ENCODE results near the gene ABCE1. TPM values are rescaled to one million over a fixed set of nuclear protein-coding genes. Genes with fewer than 3 reads are reported as not detected.
"Not testable (repeated sequence)": the region's sequence is repeated elsewhere in the genome, so short reads cannot be mapped to it uniquely, and the experiment has no call there.

Gene ABCE1
- total RNA-seq, 4 donors from 2014 or later: 35.7 to 78.4 (median 42.5) TPM

- H3K27ac ChIP-seq (replicated peaks in 1 of 4): peak overlapping the region in 1 of 4 donors; percentile 20
- peaks cover 1 to 54% (median 21%) of the 10 kb centered on the region in 4 donors for H3K36me3 ChIP-seq
- intact Hi-C loops (cut with DNase I): no loop called here
- H3K4me1 ChIP-seq: peaks cover 0 to 12% (median 3%) of the 10 kb centered on the region in 4 donors
- H3K27me3 ChIP-seq: no peaks in the 10 kb centered on the region
- WGBS: 56% methylated on average over 5 of the region's 5 CpGs
- TF ChIP-seq CTCF (IDR thresholded peaks at IDR 0.05) (no peak), POLR2AphosphoS5 (IDR thresholded peaks at IDR 0.05) (peak in 1 of 2 donors; percentile 7)
- no peak overlapping the region for H3K4me3 ChIP-seq
- no peaks in the 10 kb centered on the region for H3K9me3 ChIP-seq
- DNase-seq (ENCODE audit: extremely low spot score): no peak
Measured at GRCh38 chr4:145132511-145133098, 34.5 kb downstream of the ABCE1 start.

- intact Hi-C loops (cut with DNase I); H3K4me3 ChIP-seq: not testable (repeated sequence)
- peaks cover 30 to 66% (median 40%) of the 10 kb centered on the region in 4 donors for H3K36me3 ChIP-seq
Measured at GRCh38 chr4:145136219-145136618, 38.1 kb downstream of the ABCE1 start.

GRCh38 chr4:145148980-145149379 is 50.9 kb downstream of the ABCE1 start:
- H3K36me3 ChIP-seq: peaks cover 50 to 95% (median 75%) of the 10 kb centered on the region in 4 donors
- TF ChIP-seq EP300 (IDR thresholded peaks at IDR 0.05) (no peak), POLR2AphosphoS5 (IDR thresholded peaks at IDR 0.05) (no peak), POLR2A (IDR thresholded peaks at IDR 0.05; ENCODE audit: low read depth) (no peak), CTCF (IDR thresholded peaks at IDR 0.05) (no peak)

More at GRCh38 chr4:145136219-145136618, 38.1 kb downstream of the ABCE1 start:
- DNase-seq (ENCODE audit: extremely low spot score); H3K27me3 ChIP-seq; H3K27ac ChIP-seq (replicated peaks in 1 of 4); H3K9me3 ChIP-seq: not testable (repeated sequence)
- WGBS: 53% methylated on average over 1 of the region's 1 CpG
- peaks cover 0 to 12% (median 3%) of the 10 kb centered on the region in 4 donors for H3K4me1 ChIP-seq

GRCh38 chr4:145153181-145153903 is 55.2 kb downstream of the ABCE1 start:
- no peaks in the 10 kb centered on the region for H3K27me3 ChIP-seq
- intact Hi-C loops (cut with DNase I): no loop called here
- peaks cover 0 to 6% (median 2%) of the 10 kb centered on the region in 4 donors for H3K4me1 ChIP-seq
- H3K4me3 ChIP-seq: no peak overlapping the region
- WGBS: 68% methylated on average over 2 of the region's 2 CpGs
- H3K27ac ChIP-seq (replicated peaks in 1 of 4): peak overlapping the region in 2 of 4 donors; percentile 1 to 39
- DNase-seq (ENCODE audit: extremely low spot score): no peak
- H3K36me3 ChIP-seq: peaks cover 27 to 82% (median 52%) of the 10 kb centered on the region in 4 donors
- no peaks in the 10 kb centered on the region for H3K9me3 ChIP-seq
- TF ChIP-seq POLR2A (IDR thresholded peaks at IDR 0.05; ENCODE audit: low read depth) (no peak), CTCF (IDR thresholded peaks at IDR 0.05) (no peak), EP300 (IDR thresholded peaks at IDR 0.05) (no peak), POLR2AphosphoS5 (IDR thresholded peaks at IDR 0.05) (no peak)

More at GRCh38 chr4:145148980-145149379, 50.9 kb downstream of the ABCE1 start:
- WGBS: 91% methylated on average over 3 of the region's 3 CpGs
- intact Hi-C loops (cut with DNase I): no loop called here
- Histone ChIP-seq H3K4me3 (no peak overlapping the region), H3K9me3 (no peaks in the 10 kb centered on the region), H3K27ac (replicated peaks in 1 of 4) (no peak overlapping the region), H3K27me3 (no peaks in the 10 kb centered on the region), H3K4me1 (peaks cover 0 to 6% (median 2%) of the 10 kb centered on the region in 4 donors)
- DNase-seq (ENCODE audit: extremely low spot score): no peak

- intact Hi-C loops (cut with DNase I): no loop called here
- no peaks in the 10 kb centered on the region for H3K9me3 ChIP-seq
- H3K27ac ChIP-seq (replicated peaks in 1 of 4): peak overlapping the region in 1 of 4 donors; percentile 1
- H3K4me3 ChIP-seq: no peak overlapping the region
- peaks cover 0 to 6% (median 2%) of the 10 kb centered on the region in 4 donors for H3K4me1 ChIP-seq
- H3K36me3 ChIP-seq: peaks cover 27 to 82% (median 50%) of the 10 kb centered on the region in 4 donors
- TF ChIP-seq POLR2A (IDR thresholded peaks at IDR 0.05; ENCODE audit: low read depth) (no peak), POLR2AphosphoS5 (IDR thresholded peaks at IDR 0.05) (no peak), CTCF (IDR thresholded peaks at IDR 0.05) (no peak), EP300 (IDR thresholded peaks at IDR 0.05) (no peak)
- H3K27me3 ChIP-seq: no peaks in the 10 kb centered on the region
- DNase-seq (ENCODE audit: extremely low spot score): no peak
- WGBS: 74% methylated on average over 1 of the region's 1 CpG
Measured at GRCh38 chr4:145153904-145154298, 55.8 kb downstream of the ABCE1 start.

Measured in esophagus muscularis mucosa (tissue), 4 donors.